Left ventricle myocardium inferior (tissue), 1 donor: ENCODE measurements around the gene SETD7. TPM values are rescaled to one million over a fixed set of nuclear protein-coding genes. Genes with fewer than 3 reads are reported as not detected.

Source experiments
- DNase-seq: peaks from one replicate; pipeline ENCODE4 v3.0.0-alpha.2; 2020
- H3K27ac ChIP-seq: fragments of 200-600 bp; replicated peaks from 2 replicates; pipeline ENCODE4 v1.8.0; 2021
- H3K27me3 ChIP-seq: fragments of 200-600 bp; 2 replicates; pipeline ENCODE4 v1.8.0; 2021; ENCODE audit warnings: low read depth
- H3K36me3 ChIP-seq: fragments of 200-600 bp; 2 replicates; pipeline ENCODE4 v1.8.0; 2021
- H3K4me1 ChIP-seq: fragments of 200-600 bp; 2 replicates; pipeline ENCODE4 v1.8.0; 2021
- H3K4me3 ChIP-seq: fragments of 200-600 bp; 2 replicates; pipeline ENCODE4 v1.8.0; 2021; ENCODE audit warnings: mild to moderate bottlenecking, moderate library complexity
- H3K9me3 ChIP-seq: fragments of 200-600 bp; replicated peaks from 2 replicates; pipeline ENCODE4 v1.8.0; 2021
- intact Hi-C: fragments of 100-400 bp; cut with micrococcal nuclease; formaldehyde crosslinking; loops from one replicate; pipeline ENCODE4 v1.11.0; 2022
- total RNA-seq: library from RNA; stranded (reverse); fragmentation: NEBNext Ultra II Directional; extraction: Animal tissue kit (Norgen Biotek cat#: 25700); gene quantifications from one replicate; pipeline ENCODE4 v1.2.1, GENCODE V29; 2021
- TF ChIP-seq, protein P1 (sequence below): fragments of 200-600 bp; IDR thresholded peaks from 2 replicates; pipeline ENCODE4 v1.8.0; 2021; ENCODE audit warnings: antibody characterized with exemption, mild to moderate bottlenecking, borderline replicate concordance
- donor health status: DM: no; HTN: yes; CAD: no; lungs with severe emphysema.

The SETD7 gene
- total RNA-seq, 1 donor from 2014 or later: 50.7 TPM

DNA sequence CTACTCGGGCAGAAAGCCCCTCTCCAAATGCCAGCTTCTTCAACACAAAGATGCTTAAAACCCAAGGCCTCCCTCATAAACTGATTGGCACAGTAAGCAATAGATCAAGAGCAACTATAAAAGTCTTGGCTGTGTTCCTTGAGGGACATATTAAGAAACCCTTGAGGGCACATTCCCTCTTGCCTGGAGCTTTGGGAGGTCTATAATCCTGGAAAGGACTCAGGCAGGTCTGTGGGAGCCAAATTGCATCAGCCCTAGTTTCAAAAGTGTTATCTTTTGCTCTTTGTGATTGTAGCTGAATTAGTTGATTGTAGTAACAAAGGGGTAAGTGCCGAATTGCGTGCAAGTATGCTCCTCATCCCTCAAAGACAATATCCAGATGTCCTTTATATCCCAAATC is 18.6 kb upstream of the SETD7 start:
- intact Hi-C loops: no loop called here
- no peaks in the 10 kb centered on the region for H3K9me3 ChIP-seq

DNA sequence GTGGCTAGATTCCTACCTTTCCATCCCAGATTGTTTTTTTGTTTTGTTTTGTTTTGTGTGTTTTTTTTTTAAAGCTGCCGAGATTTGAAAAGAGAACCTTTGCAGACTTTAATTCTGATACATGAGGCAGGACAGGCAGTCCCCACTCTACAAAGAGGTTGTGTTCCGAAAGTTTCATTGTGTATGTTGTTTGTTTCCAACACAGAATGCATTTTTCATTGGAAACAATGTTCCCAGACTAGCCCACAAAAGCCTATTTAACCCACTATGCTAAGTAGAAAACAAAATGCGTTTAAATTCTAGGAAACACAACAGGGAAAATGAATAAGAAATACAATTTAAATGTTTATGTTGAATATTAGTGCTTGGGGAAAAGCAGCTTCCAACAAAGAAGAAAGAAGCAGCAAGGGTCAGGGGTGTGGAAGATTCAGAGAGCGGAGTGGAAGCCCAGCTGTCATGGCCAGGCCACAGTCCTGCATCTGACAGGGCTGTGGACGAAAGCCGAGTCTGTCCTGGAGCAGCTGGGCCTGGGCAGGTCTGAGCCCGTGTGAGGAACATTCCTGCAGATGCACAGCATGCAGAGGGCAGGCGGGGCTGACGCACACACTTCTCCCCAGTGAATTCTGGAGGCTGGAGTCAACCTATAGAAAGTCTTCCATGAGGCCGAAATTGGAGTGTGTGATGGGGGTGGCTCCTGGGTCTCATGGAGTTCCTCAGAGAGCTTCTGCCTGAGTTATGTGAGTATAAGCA is 12.4 kb upstream of the SETD7 start:
- H3K9me3 ChIP-seq: no peaks in the 10 kb centered on the region
- no peaks in the 10 kb centered on the region for H3K36me3 ChIP-seq
- H3K27ac ChIP-seq: no peak overlapping the region
- intact Hi-C loops: no loop called here
- no peaks in the 10 kb centered on the region for H3K27me3 ChIP-seq
- no peaks in the 10 kb centered on the region for H3K4me1 ChIP-seq
- no peak overlapping the region for H3K4me3 ChIP-seq
- DNase-seq: no peak
- TF ChIP-seq, protein P1, sequence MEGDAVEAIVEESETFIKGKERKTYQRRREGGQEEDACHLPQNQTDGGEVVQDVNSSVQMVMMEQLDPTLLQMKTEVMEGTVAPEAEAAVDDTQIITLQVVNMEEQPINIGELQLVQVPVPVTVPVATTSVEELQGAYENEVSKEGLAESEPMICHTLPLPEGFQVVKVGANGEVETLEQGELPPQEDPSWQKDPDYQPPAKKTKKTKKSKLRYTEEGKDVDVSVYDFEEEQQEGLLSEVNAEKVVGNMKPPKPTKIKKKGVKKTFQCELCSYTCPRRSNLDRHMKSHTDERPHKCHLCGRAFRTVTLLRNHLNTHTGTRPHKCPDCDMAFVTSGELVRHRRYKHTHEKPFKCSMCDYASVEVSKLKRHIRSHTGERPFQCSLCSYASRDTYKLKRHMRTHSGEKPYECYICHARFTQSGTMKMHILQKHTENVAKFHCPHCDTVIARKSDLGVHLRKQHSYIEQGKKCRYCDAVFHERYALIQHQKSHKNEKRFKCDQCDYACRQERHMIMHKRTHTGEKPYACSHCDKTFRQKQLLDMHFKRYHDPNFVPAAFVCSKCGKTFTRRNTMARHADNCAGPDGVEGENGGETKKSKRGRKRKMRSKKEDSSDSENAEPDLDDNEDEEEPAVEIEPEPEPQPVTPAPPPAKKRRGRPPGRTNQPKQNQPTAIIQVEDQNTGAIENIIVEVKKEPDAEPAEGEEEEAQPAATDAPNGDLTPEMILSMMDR: no peak

More for the DNA sequence above, 18.6 kb upstream of the SETD7 start:
- no peaks in the 10 kb centered on the region for H3K4me1 ChIP-seq
- H3K27me3 ChIP-seq: no peaks in the 10 kb centered on the region
- H3K36me3 ChIP-seq: no peaks in the 10 kb centered on the region
- no peak overlapping the region for H3K27ac ChIP-seq
- no peak overlapping the region for H3K4me3 ChIP-seq
- no peak for DNase-seq
- TF ChIP-seq, protein P1: no peak

DNA sequence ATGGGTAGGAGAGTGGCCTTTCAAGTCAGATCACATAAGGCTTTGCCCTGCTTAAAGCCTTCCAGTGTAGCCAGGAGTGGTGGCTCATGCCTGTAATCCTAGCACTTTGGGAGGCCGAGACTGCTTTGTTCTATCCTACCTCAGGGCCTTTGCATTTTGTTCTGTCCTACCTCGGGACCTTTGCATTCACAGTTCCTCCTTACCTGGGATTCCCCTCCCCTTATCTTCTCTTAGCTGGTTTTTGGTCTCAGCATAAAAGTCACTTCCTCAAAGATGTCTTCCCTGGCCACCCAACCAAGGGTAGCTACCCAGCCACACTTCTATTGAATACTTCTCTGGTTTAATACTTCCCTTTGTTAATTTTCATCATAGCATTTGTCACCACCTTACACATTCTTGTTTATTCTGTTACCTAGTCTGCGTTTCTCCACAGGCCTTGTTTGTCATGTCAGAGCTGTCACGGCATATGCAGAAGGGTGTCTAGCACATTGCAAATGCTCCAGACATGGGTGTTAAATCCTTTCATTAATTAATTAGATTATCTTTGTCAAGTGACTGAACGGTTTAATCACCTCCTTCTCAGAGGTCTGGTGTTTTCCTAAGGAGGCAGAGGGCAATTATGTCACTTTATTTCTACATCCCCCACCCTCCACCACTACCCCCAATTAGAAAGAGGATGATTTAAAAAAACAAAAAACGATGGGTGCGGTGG is 11.3 kb upstream of the SETD7 start:
- intact Hi-C loops: no loop called here
- Histone ChIP-seq H3K27ac (no peak overlapping the region), H3K4me1 (no peaks in the 10 kb centered on the region), H3K27me3 (no peaks in the 10 kb centered on the region), H3K36me3 (no peaks in the 10 kb centered on the region), H3K9me3 (no peaks in the 10 kb centered on the region), H3K4me3 (no peak overlapping the region)
- DNase-seq: no peak
- TF ChIP-seq, protein P1: no peak

DNA sequence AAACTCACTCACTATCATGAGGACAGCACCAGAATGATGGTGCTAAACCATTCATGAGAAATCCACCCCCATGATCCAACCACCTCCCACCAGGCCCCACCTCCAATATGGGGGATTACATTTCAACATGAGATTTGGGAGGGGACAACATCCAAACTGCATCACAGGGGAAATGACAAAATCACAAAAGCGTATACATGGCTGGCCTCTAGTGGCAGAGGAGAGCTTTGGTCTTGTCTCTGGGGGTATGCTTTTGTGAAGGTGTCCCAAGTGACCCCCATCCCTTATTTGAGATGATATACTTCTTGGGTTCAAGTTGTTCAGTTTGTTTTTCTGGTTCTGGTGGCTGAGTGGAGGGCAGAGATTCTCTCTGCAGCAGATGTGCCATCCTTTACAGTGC is 8.5 kb upstream of the SETD7 start:
- Histone ChIP-seq H3K9me3 (no peaks in the 10 kb centered on the region), H3K4me1 (peaks cover 18% of the 10 kb centered on the region), H3K27ac (no peak overlapping the region), H3K27me3 (no peaks in the 10 kb centered on the region), H3K36me3 (no peaks in the 10 kb centered on the region), H3K4me3 (no peak overlapping the region)
- intact Hi-C loops: no loop called here
- TF ChIP-seq, protein P1: peak; percentile 20
- DNase-seq: no peak

DNA sequence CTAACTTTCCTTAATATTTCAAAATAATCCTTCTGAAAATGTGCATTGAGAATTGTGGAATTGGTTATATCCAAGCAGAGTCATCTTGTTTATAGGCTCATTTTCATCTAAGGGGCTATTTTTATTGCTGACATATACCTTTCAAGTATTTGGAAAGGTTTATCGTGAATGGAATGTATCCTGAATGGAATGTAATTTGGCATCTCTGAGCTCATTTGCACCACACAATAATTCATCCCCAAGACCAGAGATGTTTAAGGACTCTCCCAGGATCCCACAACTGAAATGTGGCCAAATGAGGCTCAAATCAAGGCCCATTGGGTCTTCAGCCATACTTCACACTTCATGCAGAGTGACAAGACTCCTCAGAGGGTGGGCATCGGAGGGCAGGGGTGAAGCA is 7.5 kb upstream of the SETD7 start:
- no peaks in the 10 kb centered on the region for H3K9me3 ChIP-seq
- no peak for DNase-seq

More for the DNA sequence above, 7.5 kb upstream of the SETD7 start:
- Histone ChIP-seq H3K4me1 (peaks cover 27% of the 10 kb centered on the region), H3K27ac (no peak overlapping the region), H3K36me3 (no peaks in the 10 kb centered on the region), H3K27me3 (no peaks in the 10 kb centered on the region), H3K4me3 (no peak overlapping the region)
- intact Hi-C loops: no loop called here
- TF ChIP-seq, protein P1: no peak
